Measurements from ENCODE around the gene HNRNPUL2. TPM values are rescaled to one million over a fixed set of nuclear protein-coding genes. Genes with fewer than 3 reads are reported as not detected.

Gene HNRNPUL2
- total RNA-seq, 1 experiment from 2014 or later = 4.7 TPM

GRCh38 chr11:62667460-62667859, 59.8 kb downstream of the HNRNPUL2 start:
- DNase-seq (ENCODE audit: low spot score) = no peak

- DNase-seq (ENCODE audit: low spot score) = no peak
Observed at GRCh38 chr11:62666259-62666926, 60.9 kb downstream of the HNRNPUL2 start.

- DNase-seq (ENCODE audit: low spot score) = peak; percentile 48
Observed at GRCh38 chr11:62665599-62666258, 61.5 kb downstream of the HNRNPUL2 start.

- peak; percentile 84 for DNase-seq (ENCODE audit: low spot score)
Observed at GRCh38 chr11:62665075-62665598, 62.1 kb downstream of the HNRNPUL2 start, which contains the start of the genes C11orf98 and CSKMT. Gene C11orf98, minus strand, starts transcription at chr11:62665210. Its CDS starts 41 bp downstream, at chr11:62665169. Gene CSKMT, plus strand, starts transcription at chr11:62665312. Its CDS starts 568 bp downstream, at chr11:62665880.

- DNase-seq (ENCODE audit: low spot score) = peak; percentile 38
Observed at GRCh38 chr11:62664405-62665074, 62.7 kb downstream of the HNRNPUL2 start.

Other genes starting within 250 kb of the HNRNPUL2 start
- gene AHNAK, start 180.7 kb downstream of the HNRNPUL2 start, total RNA-seq (2014; rRNA removed; shearing (Covaris generic)) = 47.0 and 60.1 TPM in 2 replicates
- 1,742 and 1,908 TPM in 2 replicates for gene EEF1G, start 153.6 kb downstream of the HNRNPUL2 start, total RNA-seq (2014; rRNA removed; shearing (Covaris generic))
- 2.3 and 5.4 TPM in 2 replicates for gene TUT1, start 135.9 kb downstream of the HNRNPUL2 start, total RNA-seq (2014; rRNA removed; shearing (Covaris generic))
- gene MTA2, start 125.6 kb downstream of the HNRNPUL2 start, total RNA-seq (2014; rRNA removed; shearing (Covaris generic)) = 96.1 and 108 TPM in 2 replicates
- gene EML3, start 114.7 kb downstream of the HNRNPUL2 start, total RNA-seq (2014; rRNA removed; shearing (Covaris generic)) = 10.1 and 13.8 TPM in 2 replicates
- gene ROM1, start 114.2 kb downstream of the HNRNPUL2 start, total RNA-seq (2014; rRNA removed; shearing (Covaris generic)) = 4.2 and 11.4 TPM in 2 replicates
- 13.5 and 26.0 TPM in 2 replicates for gene B3GAT3, start 105.5 kb downstream of the HNRNPUL2 start, total RNA-seq (2014; rRNA removed; shearing (Covaris generic))
- 142 and 153 TPM in 2 replicates for gene GANAB, start 80.8 kb downstream of the HNRNPUL2 start, total RNA-seq (2014; rRNA removed; shearing (Covaris generic))
- gene INTS5, start 74.2 kb downstream of the HNRNPUL2 start, total RNA-seq (2014; rRNA removed; shearing (Covaris generic)) = 14.5 and 16.0 TPM in 2 replicates
- 100 and 130 TPM in 2 replicates for gene C11orf98, start 62.2 kb downstream of the HNRNPUL2 start, total RNA-seq (2014; rRNA removed; shearing (Covaris generic))
- gene CSKMT, start 62.1 kb downstream of the HNRNPUL2 start, total RNA-seq (2014; rRNA removed; shearing (Covaris generic)) = 7.0 and 8.4 TPM in 2 replicates
- 9.1 and 12.2 TPM in 2 replicates for gene UQCC3, start 55.8 kb downstream of the HNRNPUL2 start, total RNA-seq (2014; rRNA removed; shearing (Covaris generic))
- gene LBHD1, start 55.2 kb downstream of the HNRNPUL2 start, total RNA-seq (2014; rRNA removed; shearing (Covaris generic)) = 3.7 and 5.1 TPM in 2 replicates
- gene UBXN1, start 48.4 kb downstream of the HNRNPUL2 start, total RNA-seq (2014; rRNA removed; shearing (Covaris generic)) = 93.7 and 110 TPM in 2 replicates
- gene LRRN4CL, start 37.9 kb downstream of the HNRNPUL2 start, total RNA-seq (2014; rRNA removed; shearing (Covaris generic)) = 0.14 TPM in 1 of 2 replicates, not detected in the other
- gene BSCL2, start 20.0 kb downstream of the HNRNPUL2 start, total RNA-seq (2014; rRNA removed; shearing (Covaris generic)) = 128 TPM in 2 replicates
- 0.41 TPM in 1 of 2 replicates, not detected in the other for gene GNG3, start 19.8 kb downstream of the HNRNPUL2 start, total RNA-seq (2014; rRNA removed; shearing (Covaris generic))
- gene TTC9C, start 1.0 kb upstream of the HNRNPUL2 start, total RNA-seq (2014; rRNA removed; shearing (Covaris generic)) = 35.0 and 46.9 TPM in 2 replicates
- 6.9 and 7.5 TPM in 2 replicates for gene ZBTB3, start 26.7 kb upstream of the HNRNPUL2 start, total RNA-seq (2014; rRNA removed; shearing (Covaris generic))
- gene POLR2G, start 34.1 kb upstream of the HNRNPUL2 start, total RNA-seq (2014; rRNA removed; shearing (Covaris generic)) = 140 and 182 TPM in 2 replicates
- 15.0 and 19.1 TPM in 2 replicates for gene TAF6L, start 43.9 kb upstream of the HNRNPUL2 start, total RNA-seq (2014; rRNA removed; shearing (Covaris generic))
- gene TMEM179B, start 59.9 kb upstream of the HNRNPUL2 start, total RNA-seq (2014; rRNA removed; shearing (Covaris generic)) = 77.5 and 85.5 TPM in 2 replicates
- 43.1 and 62.4 TPM in 2 replicates for gene TMEM223, start 64.5 kb upstream of the HNRNPUL2 start, total RNA-seq (2014; rRNA removed; shearing (Covaris generic))
- gene NXF1, start 78.0 kb upstream of the HNRNPUL2 start, total RNA-seq (2014; rRNA removed; shearing (Covaris generic)) = 25.1 and 31.1 TPM in 2 replicates
- 22.3 and 26.3 TPM in 2 replicates for gene STX5, start 104.6 kb upstream of the HNRNPUL2 start, total RNA-seq (2014; rRNA removed; shearing (Covaris generic))
- not detected in 2 replicates for gene TEX54, start 105.4 kb upstream of the HNRNPUL2 start, total RNA-seq (2014; rRNA removed; shearing (Covaris generic))
- 60.1 and 63.7 TPM in 2 replicates for gene WDR74, start 112.1 kb upstream of the HNRNPUL2 start, total RNA-seq (2014; rRNA removed; shearing (Covaris generic))
- gene SLC3A2, start 153.4 kb upstream of the HNRNPUL2 start, total RNA-seq (2014; rRNA removed; shearing (Covaris generic)) = 478 and 499 TPM in 2 replicates
- gene CHRM1, start 193.9 kb upstream of the HNRNPUL2 start, total RNA-seq (2014; rRNA removed; shearing (Covaris generic)) = not detected in 2 replicates